SK-N-SH treated with all-trans-retinoic acid at 6 μM for 48 hours (cell line): ENCODE measurements around the gene RAET1L.

Source experiments
- ARNTL ChIP-seq: fragments of 450-650 bp; formaldehyde crosslinking; IDR thresholded peaks from 2 replicates; pipeline ENCODE4 v1.5.0; 2020; ENCODE audit warnings: low read depth, mild to moderate bottlenecking, moderate library complexity, borderline replicate concordance
- CSDC2 ChIP-seq: fragments of 250-450 bp; sonication (Bioruptor Pico); IDR thresholded peaks from 2 replicates; pipeline ENCODE4 v1.5.0; 2020; ENCODE audit warnings: mild to moderate bottlenecking, moderate library complexity
- ESRRG ChIP-seq: fragments of 250-450 bp; sonication (Bioruptor Pico); IDR thresholded peaks from 2 replicates; pipeline ENCODE4 v1.6.1; 2021; ENCODE audit warnings: mild to moderate bottlenecking
- GLIS3 ChIP-seq: fragments of 250-450 bp; sonication (Bioruptor Pico); IDR thresholded peaks from 2 replicates; pipeline ENCODE4 v1.5.0; 2020; ENCODE audit warnings: mild to moderate bottlenecking, moderate library complexity
- ISL1 ChIP-seq: fragments of 250-450 bp; sonication (Bioruptor Pico); IDR thresholded peaks from 2 replicates; pipeline ENCODE4 v2.1.2; 2022; ENCODE audit warnings: mild to moderate bottlenecking, moderate library complexity
- OSR1 ChIP-seq: fragments of 250-450 bp; sonication (Bioruptor Pico); IDR thresholded peaks from 2 replicates; pipeline ENCODE4 v1.8.0; 2022; ENCODE audit warnings: moderate library complexity, mild to moderate bottlenecking, inconsistent platforms
- RARB ChIP-seq: fragments of 250-450 bp; sonication (Bioruptor Pico); IDR thresholded peaks from 2 replicates; pipeline ENCODE4 v1.8.0; 2021; ENCODE audit warnings: mild to moderate bottlenecking, moderate library complexity
- TCF4 ChIP-seq: fragments of 250-450 bp; sonication (Bioruptor Pico); IDR thresholded peaks from 2 replicates; pipeline ENCODE4 v1.8.0; 2021; ENCODE audit warnings: mild to moderate bottlenecking, moderate library complexity, borderline replicate concordance
- ZFP3 ChIP-seq: fragments of 250-450 bp; sonication (Bioruptor Pico); IDR thresholded peaks from 2 replicates; pipeline ENCODE4 v1.5.0; 2020; ENCODE audit warnings: mild to moderate bottlenecking, moderate library complexity
- ZFP30 ChIP-seq: fragments of 450-650 bp; formaldehyde crosslinking; IDR thresholded peaks from 2 replicates; pipeline ENCODE4 v1.5.0; 2022; ENCODE audit warnings: mild to moderate bottlenecking, moderate library complexity
- TF ChIP-seq, protein P1 (sequence below): fragments of 250-450 bp; sonication (Bioruptor Pico); IDR thresholded peaks from 2 replicates; pipeline ENCODE4 v1.8.0; 2020; ENCODE audit warnings: mild to moderate bottlenecking, moderate library complexity, borderline replicate concordance
- TF ChIP-seq, protein P2 (sequence below): fragments of 250-450 bp; sonication (Bioruptor Pico); IDR thresholded peaks from 2 replicates; pipeline ENCODE4 v1.5.1; 2021; ENCODE audit warnings: mild to moderate bottlenecking, moderate library complexity
- TF ChIP-seq, protein P3 (sequence below): fragments of 250-450 bp; sonication (Bioruptor Pico); IDR thresholded peaks from 2 replicates; pipeline ENCODE4 v1.5.0; 2020; ENCODE audit warnings: mild to moderate bottlenecking, moderate library complexity
- TF ChIP-seq, protein P4 (sequence below): fragments of 250-450 bp; sonication (Bioruptor Pico); IDR thresholded peaks from 2 replicates; pipeline ENCODE4 v1.5.1; 2020; ENCODE audit warnings: low read depth, mild to moderate bottlenecking, moderate library complexity

DNA sequence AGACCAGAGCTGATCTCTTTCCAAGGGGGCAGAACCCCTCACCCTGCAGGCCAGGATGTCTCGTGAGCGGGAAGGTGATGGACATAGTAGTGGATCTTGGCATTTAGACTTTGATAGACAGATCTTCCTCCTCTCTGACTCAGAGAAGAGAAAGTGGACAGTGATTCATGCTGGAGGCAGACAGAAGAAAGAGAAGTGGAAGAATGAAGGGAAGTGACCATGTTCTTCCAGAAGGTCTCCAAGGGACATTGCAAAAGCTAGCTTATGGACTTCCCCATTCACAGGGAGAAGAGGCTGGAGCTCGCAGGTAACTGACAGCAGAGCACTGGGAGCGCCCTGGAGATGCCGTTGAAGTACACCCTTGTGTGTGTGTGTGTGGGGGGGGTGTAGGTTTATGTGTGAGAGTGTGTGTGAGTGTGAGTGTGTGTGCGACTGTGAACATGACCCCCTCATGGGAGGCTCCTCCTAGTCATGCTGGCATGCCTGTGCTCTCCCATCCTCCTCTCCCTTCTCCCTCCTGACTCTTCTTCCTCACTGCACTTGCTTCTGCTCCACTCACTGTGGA, 8.0 kb upstream of the RAET1L start:
- TF ChIP-seq, protein P1, sequence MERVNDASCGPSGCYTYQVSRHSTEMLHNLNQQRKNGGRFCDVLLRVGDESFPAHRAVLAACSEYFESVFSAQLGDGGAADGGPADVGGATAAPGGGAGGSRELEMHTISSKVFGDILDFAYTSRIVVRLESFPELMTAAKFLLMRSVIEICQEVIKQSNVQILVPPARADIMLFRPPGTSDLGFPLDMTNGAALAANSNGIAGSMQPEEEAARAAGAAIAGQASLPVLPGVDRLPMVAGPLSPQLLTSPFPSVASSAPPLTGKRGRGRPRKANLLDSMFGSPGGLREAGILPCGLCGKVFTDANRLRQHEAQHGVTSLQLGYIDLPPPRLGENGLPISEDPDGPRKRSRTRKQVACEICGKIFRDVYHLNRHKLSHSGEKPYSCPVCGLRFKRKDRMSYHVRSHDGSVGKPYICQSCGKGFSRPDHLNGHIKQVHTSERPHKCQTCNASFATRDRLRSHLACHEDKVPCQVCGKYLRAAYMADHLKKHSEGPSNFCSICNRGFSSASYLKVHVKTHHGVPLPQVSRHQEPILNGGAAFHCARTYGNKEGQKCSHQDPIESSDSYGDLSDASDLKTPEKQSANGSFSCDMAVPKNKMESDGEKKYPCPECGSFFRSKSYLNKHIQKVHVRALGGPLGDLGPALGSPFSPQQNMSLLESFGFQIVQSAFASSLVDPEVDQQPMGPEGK = no peak
- TF ChIP-seq ZFP3 (CRISPR knock-in tag) (no peak), ZFP30 (no peak), CSDC2 (CRISPR knock-in tag) (no peak), ESRRG (CRISPR knock-in tag) (no peak), ARNTL (no peak), TCF4 (CRISPR knock-in tag) (no peak), ISL1 (CRISPR knock-in tag) (no peak), RARB (CRISPR knock-in tag) (no peak), OSR1 (no peak), GLIS3 (CRISPR knock-in tag) (no peak)
- TF ChIP-seq, protein P2, sequence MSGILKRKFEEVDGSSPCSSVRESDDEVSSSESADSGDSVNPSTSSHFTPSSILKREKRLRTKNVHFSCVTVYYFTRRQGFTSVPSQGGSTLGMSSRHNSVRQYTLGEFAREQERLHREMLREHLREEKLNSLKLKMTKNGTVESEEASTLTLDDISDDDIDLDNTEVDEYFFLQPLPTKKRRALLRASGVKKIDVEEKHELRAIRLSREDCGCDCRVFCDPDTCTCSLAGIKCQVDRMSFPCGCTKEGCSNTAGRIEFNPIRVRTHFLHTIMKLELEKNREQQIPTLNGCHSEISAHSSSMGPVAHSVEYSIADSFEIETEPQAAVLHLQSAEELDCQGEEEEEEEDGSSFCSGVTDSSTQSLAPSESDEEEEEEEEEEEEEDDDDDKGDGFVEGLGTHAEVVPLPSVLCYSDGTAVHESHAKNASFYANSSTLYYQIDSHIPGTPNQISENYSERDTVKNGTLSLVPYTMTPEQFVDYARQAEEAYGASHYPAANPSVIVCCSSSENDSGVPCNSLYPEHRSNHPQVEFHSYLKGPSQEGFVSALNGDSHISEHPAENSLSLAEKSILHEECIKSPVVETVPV (CRISPR knock-in tag) = no peak
- TF ChIP-seq, protein P3, sequence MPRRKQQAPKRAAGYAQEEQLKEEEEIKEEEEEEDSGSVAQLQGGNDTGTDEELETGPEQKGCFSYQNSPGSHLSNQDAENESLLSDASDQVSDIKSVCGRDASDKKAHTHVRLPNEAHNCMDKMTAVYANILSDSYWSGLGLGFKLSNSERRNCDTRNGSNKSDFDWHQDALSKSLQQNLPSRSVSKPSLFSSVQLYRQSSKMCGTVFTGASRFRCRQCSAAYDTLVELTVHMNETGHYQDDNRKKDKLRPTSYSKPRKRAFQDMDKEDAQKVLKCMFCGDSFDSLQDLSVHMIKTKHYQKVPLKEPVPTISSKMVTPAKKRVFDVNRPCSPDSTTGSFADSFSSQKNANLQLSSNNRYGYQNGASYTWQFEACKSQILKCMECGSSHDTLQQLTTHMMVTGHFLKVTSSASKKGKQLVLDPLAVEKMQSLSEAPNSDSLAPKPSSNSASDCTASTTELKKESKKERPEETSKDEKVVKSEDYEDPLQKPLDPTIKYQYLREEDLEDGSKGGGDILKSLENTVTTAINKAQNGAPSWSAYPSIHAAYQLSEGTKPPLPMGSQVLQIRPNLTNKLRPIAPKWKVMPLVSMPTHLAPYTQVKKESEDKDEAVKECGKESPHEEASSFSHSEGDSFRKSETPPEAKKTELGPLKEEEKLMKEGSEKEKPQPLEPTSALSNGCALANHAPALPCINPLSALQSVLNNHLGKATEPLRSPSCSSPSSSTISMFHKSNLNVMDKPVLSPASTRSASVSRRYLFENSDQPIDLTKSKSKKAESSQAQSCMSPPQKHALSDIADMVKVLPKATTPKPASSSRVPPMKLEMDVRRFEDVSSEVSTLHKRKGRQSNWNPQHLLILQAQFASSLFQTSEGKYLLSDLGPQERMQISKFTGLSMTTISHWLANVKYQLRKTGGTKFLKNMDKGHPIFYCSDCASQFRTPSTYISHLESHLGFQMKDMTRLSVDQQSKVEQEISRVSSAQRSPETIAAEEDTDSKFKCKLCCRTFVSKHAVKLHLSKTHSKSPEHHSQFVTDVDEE = no peak
- TF ChIP-seq, protein P4, sequence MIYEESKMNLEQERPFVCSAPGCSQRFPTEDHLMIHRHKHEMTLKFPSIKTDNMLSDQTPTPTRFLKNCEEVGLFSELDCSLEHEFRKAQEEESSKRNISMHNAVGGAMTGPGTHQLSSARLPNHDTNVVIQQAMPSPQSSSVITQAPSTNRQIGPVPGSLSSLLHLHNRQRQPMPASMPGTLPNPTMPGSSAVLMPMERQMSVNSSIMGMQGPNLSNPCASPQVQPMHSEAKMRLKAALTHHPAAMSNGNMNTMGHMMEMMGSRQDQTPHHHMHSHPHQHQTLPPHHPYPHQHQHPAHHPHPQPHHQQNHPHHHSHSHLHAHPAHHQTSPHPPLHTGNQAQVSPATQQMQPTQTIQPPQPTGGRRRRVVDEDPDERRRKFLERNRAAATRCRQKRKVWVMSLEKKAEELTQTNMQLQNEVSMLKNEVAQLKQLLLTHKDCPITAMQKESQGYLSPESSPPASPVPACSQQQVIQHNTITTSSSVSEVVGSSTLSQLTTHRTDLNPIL = no peak
